Right atrium auricular region (tissue), 2 donors: Measurements from ENCODE around the gene RBP3. TPM values are rescaled to one million over a fixed set of nuclear protein-coding genes. Genes with fewer than 3 reads are reported as not detected.

Experiments used
- DNase-seq: peaks from one replicate; pipeline ENCODE4 v3.0.0-alpha.2; 2019; ENCODE audit warnings: low spot score
- H3K27ac ChIP-seq, 2 donors: fragments of 200-600 bp; sonication (generic); 1 replicate in 1 of 2; 2 replicates in 1 of 2; pipeline ENCODE4 v1.5.1; 2016 to 2019
- H3K27me3 ChIP-seq, 2 donors: fragments of 200-600 bp; sonication (generic); one replicate each; pipeline versions ENCODE4 v1.5.1 to v1.6.0; 2017 to 2019
- H3K36me3 ChIP-seq: fragments of 200-600 bp; sonication (generic); one replicate; pipeline ENCODE4 v1.5.1; 2016
- H3K4me1 ChIP-seq, 2 donors: fragments of 200-600 bp; sonication (generic); one replicate each; pipeline versions ENCODE4 v1.5.1 to v1.6.0; 2017 to 2019
- H3K4me3 ChIP-seq, 2 donors: fragments of 200-600 bp; sonication (generic); 1 replicate in 1 of 2; 2 replicates in 1 of 2; pipeline ENCODE4 v1.5.1; 2017 to 2019; ENCODE audit warnings: mild to moderate bottlenecking in 1 of 2, moderate library complexity in 1 of 2
- H3K9me3 ChIP-seq, 2 donors: fragments of 200-600 bp; sonication (generic); one replicate each; pipeline ENCODE4 v1.5.1; 2019
- CTCF ChIP-seq, 2 donors: fragments of 200-600 bp; sonication (generic); IDR thresholded peaks; one replicate each; pipeline ENCODE4 v1.5.1; 2019; ENCODE audit warnings: antibody characterized with exemption in 2 of 2
- total RNA-seq, 2 donors: library from RNA; depleted of rRNA; stranded (reverse); fragments of >200 nt; gene quantifications; one replicate each; pipeline ENCODE4 v1.1.0, GENCODE V29; 2016

RBP3 gene
- total RNA-seq, 2 donors from 2014 or later, result not detected

- no peak for DNase-seq
- H3K4me3 ChIP-seq, result no peak overlapping the region
- no peak for TF ChIP-seq CTCF (IDR thresholded peaks at IDR 0.05)
- H3K27me3 ChIP-seq, result no peaks in the 10 kb centered on the region
- H3K4me1 ChIP-seq, result no peaks in the 10 kb centered on the region
- no peak overlapping the region for H3K27ac ChIP-seq
- H3K36me3 ChIP-seq, result no peaks in the 10 kb centered on the region
- H3K9me3 ChIP-seq, result no peaks in the 10 kb centered on the region
These were observed 13.5 kb upstream of the RBP3 start for GRCh38 chr10:47334466-47335295.

- no peak overlapping the region for H3K4me3 ChIP-seq
- H3K27me3 ChIP-seq, result no peaks in the 10 kb centered on the region
- no peak for DNase-seq
- H3K9me3 ChIP-seq, result no peaks in the 10 kb centered on the region
- no peaks in the 10 kb centered on the region for H3K4me1 ChIP-seq
- no peak for TF ChIP-seq CTCF (IDR thresholded peaks at IDR 0.05)
- no peak overlapping the region for H3K27ac ChIP-seq
- H3K36me3 ChIP-seq, result no peaks in the 10 kb centered on the region
These were observed 12.3 kb upstream of the RBP3 start for GRCh38 chr10:47335906-47336305.

- Histone ChIP-seq H3K9me3 (no peaks in the 10 kb centered on the region), H3K36me3 (no peaks in the 10 kb centered on the region), H3K4me1 (no peaks in the 10 kb centered on the region), H3K27ac (no peak overlapping the region), H3K4me3 (no peak overlapping the region), H3K27me3 (no peaks in the 10 kb centered on the region)
- no peak for TF ChIP-seq CTCF (IDR thresholded peaks at IDR 0.05)
- no peak for DNase-seq
These were observed 11.6 kb upstream of the RBP3 start for GRCh38 chr10:47336387-47337134.

- DNase-seq, result no peak
- no peaks in the 10 kb centered on the region for H3K27me3 ChIP-seq
- no peaks in the 10 kb centered on the region for H3K4me1 ChIP-seq
- H3K9me3 ChIP-seq, result no peaks in the 10 kb centered on the region
- no peaks in the 10 kb centered on the region for H3K36me3 ChIP-seq
- no peak overlapping the region for H3K4me3 ChIP-seq
- no peak for TF ChIP-seq CTCF (IDR thresholded peaks at IDR 0.05)
- H3K27ac ChIP-seq, result no peak overlapping the region
These were observed 10.9 kb upstream of the RBP3 start for GRCh38 chr10:47337310-47337709.

- no peaks in the 10 kb centered on the region for H3K4me1 ChIP-seq
- H3K27me3 ChIP-seq, result no peaks in the 10 kb centered on the region
- H3K4me3 ChIP-seq, result no peak overlapping the region
- no peaks in the 10 kb centered on the region for H3K36me3 ChIP-seq
- DNase-seq, result no peak
- H3K9me3 ChIP-seq, result no peaks in the 10 kb centered on the region
- no peak overlapping the region for H3K27ac ChIP-seq
- no peak for TF ChIP-seq CTCF (IDR thresholded peaks at IDR 0.05)
These were observed 8.9 kb upstream of the RBP3 start for GRCh38 chr10:47339186-47339735.
